ENCODE data around the gene SDF2.

The SDF2 gene

GRCh38 chr17:28702026-28702751 lies 40.5 kb upstream of the SDF2 start:
- DNase-seq (ENCODE audit: extremely low read depth, insufficient read length) = no peak
- peaks cover 62% of the 10 kb centered on the region for H3K36me3 ChIP-seq (ENCODE audit: control insufficient read depth, insufficient read depth, low read length)
- TF ChIP-seq CTCF (IDR thresholded peaks at IDR 0.05; ENCODE audit: insufficient read depth, low read length, poor library complexity, severe bottlenecking) = no peak
- no peaks in the 10 kb centered on the region for H3K27me3 ChIP-seq (replicated peaks; ENCODE audit: control insufficient read depth, insufficient read depth, low read length)
- H3K4me3 ChIP-seq (replicated peaks; ENCODE audit: low read depth, low read length) = no peak overlapping the region

GRCh38 chr17:28700830-28701492 lies 39.3 kb upstream of the SDF2 start:
- TF ChIP-seq CTCF (IDR thresholded peaks at IDR 0.05; ENCODE audit: insufficient read depth, low read length, poor library complexity, severe bottlenecking) = no peak
- no peak overlapping the region for H3K4me3 ChIP-seq (replicated peaks; ENCODE audit: low read depth, low read length)
- no peak for DNase-seq (ENCODE audit: extremely low read depth, insufficient read length)
- no peaks in the 10 kb centered on the region for H3K27me3 ChIP-seq (replicated peaks; ENCODE audit: control insufficient read depth, insufficient read depth, low read length)
- peaks cover 64% of the 10 kb centered on the region for H3K36me3 ChIP-seq (ENCODE audit: control insufficient read depth, insufficient read depth, low read length)

- H3K36me3 ChIP-seq (ENCODE audit: control insufficient read depth, insufficient read depth, low read length) = peaks cover 66% of the 10 kb centered on the region
Measured at GRCh38 chr17:28700278-28700677, 38.6 kb upstream of the SDF2 start.

GRCh38 chr17:28698253-28698941 lies 36.7 kb upstream of the SDF2 start:
- no peak for TF ChIP-seq CTCF (IDR thresholded peaks at IDR 0.05; ENCODE audit: insufficient read depth, low read length, poor library complexity, severe bottlenecking)
- Histone ChIP-seq H3K36me3 (ENCODE audit: control insufficient read depth, insufficient read depth, low read length) (peaks cover 70% of the 10 kb centered on the region), H3K4me3 (replicated peaks; ENCODE audit: low read depth, low read length) (no peak overlapping the region), H3K27me3 (replicated peaks; ENCODE audit: control insufficient read depth, insufficient read depth, low read length) (no peaks in the 10 kb centered on the region)
- DNase-seq (ENCODE audit: extremely low read depth, insufficient read length) = no peak

More at GRCh38 chr17:28700278-28700677, 38.6 kb upstream of the SDF2 start:
- no peaks in the 10 kb centered on the region for H3K27me3 ChIP-seq (replicated peaks; ENCODE audit: control insufficient read depth, insufficient read depth, low read length)
- TF ChIP-seq CTCF (IDR thresholded peaks at IDR 0.05; ENCODE audit: insufficient read depth, low read length, poor library complexity, severe bottlenecking) = no peak
- no peak overlapping the region for H3K4me3 ChIP-seq (replicated peaks; ENCODE audit: low read depth, low read length)
- DNase-seq (ENCODE audit: extremely low read depth, insufficient read length) = no peak

GRCh38 chr17:28693869-28694268 lies 32.2 kb upstream of the SDF2 start:
- TF ChIP-seq CTCF (IDR thresholded peaks at IDR 0.05; ENCODE audit: insufficient read depth, low read length, poor library complexity, severe bottlenecking) = no peak

More at GRCh38 chr17:28693869-28694268, 32.2 kb upstream of the SDF2 start:
- H3K4me3 ChIP-seq (replicated peaks; ENCODE audit: low read depth, low read length) = no peak overlapping the region
- DNase-seq (ENCODE audit: extremely low read depth, insufficient read length) = no peak
- no peaks in the 10 kb centered on the region for H3K27me3 ChIP-seq (replicated peaks; ENCODE audit: control insufficient read depth, insufficient read depth, low read length)
- peaks cover 57% of the 10 kb centered on the region for H3K36me3 ChIP-seq (ENCODE audit: control insufficient read depth, insufficient read depth, low read length)
